Suppressor macrophage (primary cell): ENCODE results near the gene ZNRF1.
A peak's percentile ranks its signal among the peaks of the same experiment; 100 is the strongest.

Experiments
- DNase-seq, 4 experiments: peaks; one replicate each; pipeline ENCODE4 v3.0.0-alpha.2; 2020 to 2022

The ZNRF1 gene

DNA sequence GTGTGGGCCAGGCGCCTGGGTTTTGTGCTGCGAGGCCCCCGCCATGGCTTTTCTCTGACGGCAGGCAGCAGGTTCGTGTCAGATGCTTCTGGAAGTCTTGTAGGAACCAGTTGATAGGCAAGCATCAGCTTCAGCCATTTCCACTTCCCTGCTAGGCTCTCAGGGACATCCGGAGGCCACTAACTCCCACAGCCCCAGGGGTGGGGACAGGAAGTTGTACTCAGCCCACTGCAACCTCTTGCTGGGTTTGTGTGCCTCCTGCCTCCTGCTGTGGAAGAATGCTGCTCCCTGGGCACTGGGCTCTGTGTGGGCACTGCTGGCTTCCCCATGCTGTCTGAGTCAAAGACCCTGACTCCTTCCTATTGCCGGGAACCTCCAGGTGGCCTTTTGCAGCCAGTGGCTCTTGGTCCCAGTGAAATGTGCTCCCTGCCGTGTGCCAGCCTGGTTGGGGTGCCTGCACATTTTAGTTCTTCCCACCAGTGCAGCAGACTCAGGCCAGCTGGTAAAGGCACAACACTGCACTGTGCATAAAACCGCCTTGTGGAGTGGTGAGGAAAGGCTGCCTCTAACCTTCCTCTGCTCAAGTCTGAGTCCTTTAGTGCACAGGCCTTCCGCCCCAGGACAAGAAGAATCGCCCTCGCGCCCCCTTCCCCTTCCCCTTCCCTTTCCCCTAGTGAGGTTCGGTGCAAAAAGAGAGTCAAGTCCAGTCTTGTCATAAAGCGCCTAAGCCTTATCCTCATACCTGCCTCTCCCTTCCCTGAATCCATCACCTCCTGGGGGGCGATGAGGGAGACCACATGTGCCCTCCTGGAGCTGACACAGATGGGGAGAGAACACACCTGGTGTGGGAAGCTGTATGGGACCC lies 101.1 kb downstream of the ZNRF1 start:
- peak; percentile 78 to 89 (median 89) for DNase-seq

DNA sequence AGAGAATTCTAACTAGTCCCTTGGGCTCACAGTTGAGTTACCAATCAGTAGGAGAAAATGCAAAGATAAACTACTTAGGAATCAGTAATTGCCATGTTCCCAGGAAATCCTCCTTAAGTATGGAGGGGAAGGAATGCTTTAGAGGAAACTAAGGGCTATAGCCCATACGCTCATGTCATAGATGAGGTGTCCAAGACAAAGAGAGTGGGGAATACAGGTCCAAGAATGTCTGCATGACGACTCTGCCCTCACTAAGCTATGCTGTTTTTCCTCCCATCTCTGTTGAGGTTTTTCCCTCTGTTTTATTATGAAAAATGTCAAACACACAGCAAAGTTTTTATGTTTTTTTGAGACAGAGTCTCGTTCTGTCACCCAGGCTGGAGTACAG lies 101.8 kb downstream of the ZNRF1 start:
- no peak for DNase-seq

DNA sequence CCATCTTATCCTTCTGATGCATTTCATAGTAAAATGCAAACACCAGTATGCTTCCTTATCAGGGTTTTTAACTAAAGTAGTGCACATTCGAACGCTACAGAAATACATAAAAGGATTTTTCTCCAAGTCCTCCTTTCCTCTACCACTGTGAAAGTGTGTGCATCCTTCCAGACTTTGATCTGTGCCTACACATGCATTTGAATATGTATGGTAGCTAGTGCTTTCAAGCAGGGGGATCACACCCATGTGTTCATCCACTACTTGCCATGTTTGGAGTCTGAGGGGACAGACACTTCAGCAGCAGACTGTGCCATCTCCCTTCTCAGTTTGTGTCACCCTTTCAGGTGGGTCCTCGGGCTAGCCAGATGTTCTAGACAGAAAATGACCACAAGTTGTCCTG lies 102.8 kb downstream of the ZNRF1 start:
- DNase-seq: no peak

DNA sequence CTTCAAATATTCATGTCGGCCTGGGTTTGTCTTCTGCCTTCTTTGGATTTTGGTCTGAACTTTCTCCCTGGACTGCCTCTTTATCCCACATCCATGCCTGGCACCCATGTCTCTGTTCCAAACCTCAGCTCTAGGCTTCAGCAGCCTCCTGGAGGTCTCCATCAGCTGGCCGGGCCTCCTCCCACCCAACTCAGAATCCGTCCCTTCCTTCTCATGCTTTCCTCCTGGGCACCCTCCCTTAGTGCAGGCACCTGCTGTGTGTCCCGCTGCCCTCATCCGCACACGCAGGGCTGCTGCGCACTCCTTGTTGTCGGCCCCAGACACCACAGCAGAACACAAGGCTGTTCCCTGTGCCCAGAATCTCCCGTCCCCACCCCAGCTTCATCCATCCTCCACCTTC lies 103.8 kb downstream of the ZNRF1 start:
- no peak for DNase-seq

DNA sequence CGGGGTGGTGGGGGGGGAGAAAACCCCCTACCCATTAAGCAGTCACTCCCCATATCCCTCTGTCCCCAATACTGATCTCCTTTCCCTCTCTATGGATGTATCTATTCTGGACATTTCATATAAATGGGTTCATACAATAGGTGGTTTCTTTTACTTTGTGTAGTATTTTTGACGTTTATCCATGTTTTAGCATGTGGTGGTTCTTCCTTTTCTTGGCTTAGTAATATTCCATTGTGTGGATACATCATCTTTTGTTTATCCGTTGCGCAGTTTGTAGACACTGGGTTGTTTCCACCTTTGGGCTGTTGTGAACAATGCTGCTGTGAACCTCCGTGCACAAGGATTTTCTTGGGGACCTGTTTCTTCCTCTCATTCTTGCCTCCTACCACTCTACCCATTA lies 105.2 kb downstream of the ZNRF1 start:
- no peak for DNase-seq

DNA sequence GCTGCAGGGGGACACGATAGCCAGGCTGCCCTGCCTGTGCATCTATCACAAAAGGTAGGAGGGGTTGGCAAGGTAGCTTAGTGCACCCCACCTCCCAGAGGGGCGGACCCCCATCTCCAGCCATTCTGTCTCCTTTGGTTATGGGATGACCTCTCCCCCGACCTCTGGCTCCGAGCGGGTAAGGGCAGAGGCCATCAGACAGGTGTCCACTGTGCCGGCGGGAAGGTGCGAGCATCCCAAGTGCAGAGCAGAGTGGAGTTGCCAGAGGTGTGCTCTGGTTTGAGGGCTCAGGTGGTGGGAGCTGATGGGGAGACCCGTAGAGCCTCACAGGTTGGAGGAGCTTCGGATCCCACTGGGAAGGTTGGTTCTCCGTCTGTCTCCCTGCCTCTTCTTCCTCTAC lies 106.0 kb downstream of the ZNRF1 start:
- no peak for DNase-seq

DNA sequence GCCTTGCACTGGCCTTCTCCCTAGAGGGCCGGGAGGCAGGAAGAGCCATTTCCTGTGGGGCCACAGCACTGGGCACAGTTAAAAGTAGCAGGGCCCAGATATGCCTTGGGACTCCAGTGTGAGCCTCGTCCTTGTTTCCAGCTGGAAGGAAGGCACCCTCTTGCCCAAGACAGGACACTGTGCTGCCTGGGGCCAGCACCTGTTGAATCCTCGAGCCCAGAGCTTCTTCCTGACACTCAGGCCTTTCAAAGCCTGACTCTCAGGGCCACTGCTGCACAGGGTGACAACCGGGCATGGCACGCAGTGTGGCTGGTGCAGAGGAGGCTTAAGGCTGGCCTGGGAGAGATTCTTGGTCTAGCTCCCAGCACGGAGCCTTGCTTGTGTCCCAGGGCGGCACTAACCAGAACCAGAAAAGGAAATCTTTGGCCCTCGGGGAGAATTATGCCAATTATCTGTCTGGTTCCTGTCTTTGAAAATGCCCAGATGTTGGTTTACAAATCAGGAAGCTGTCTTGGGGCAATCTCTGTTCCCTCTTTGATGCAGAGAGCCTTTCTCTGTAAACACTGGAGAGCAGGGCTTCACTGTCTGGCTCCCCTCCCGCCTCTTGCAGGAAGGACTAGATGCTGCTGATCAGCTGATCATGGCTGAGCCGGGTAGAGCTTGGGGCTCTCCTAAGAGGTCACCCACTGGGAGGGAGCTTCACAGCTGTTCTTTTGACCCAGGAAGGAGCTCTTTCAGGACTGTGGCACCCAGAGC lies 106.7 kb downstream of the ZNRF1 start:
- peak; percentile 81 to 92 (median 90) for DNase-seq

DNA sequence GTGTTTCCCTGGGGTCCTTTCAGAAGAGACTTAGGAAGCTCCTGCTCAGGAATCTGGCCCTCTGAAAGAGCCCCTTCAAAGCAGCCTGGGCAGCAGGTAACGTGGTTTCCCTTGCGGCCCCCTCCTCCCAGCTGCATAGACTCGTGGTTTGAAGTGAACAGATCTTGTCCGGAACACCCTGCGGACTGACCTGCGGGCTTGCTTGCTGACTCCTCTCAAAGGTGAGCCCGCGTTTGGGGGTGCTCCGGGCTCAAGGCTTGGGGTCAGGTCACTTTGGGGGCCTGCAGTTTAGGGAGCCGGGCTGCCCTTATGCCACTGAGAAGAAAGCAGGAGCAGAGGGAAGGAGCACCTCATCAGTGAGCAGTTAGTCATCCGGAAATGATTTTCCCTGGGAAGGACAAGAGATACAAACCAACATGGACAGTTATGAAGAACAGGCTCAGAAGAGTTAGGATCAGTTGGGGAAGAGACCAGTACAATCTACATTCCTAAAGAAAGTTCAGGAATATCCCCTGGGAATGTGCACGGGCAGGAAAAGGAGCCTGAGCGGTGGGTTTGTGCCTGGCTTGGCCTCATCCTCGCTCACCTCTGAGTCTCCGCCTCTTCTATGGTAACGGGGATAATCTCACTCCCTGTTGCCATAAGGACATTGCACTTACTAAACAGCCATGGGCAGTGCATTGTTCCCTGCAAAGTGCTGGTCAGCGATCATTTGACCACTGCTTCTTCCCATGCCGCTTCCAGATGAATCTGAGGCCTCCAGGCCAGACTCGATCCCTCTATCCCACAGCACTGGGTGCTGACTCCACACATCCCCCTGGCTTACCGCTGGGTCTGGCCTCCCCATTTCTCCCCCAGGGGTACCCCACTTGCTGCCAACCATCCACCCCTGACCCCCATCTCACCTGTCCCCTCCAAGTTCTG lies 107.8 kb downstream of the ZNRF1 start:
- DNase-seq: no peak

DNA sequence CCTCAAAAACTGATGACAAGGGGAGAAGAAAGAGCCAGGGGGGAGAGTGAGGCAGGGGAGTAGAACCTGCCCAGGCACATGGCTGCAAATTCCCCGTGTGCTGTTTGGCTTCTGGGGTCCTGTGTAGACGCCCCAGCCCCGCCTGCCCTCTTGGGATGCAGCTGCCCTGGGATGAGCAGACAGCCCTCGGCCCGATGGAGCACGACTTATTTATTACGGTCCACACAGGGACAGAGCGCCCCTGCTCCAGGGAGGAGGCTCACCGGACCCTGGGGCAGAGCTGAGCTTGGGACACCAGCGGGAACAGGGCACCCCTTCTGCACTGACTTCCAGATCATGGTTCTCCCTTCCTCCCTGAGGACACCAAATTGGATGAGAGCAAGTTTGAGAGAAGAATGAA lies 108.7 kb downstream of the ZNRF1 start:
- no peak for DNase-seq

DNA sequence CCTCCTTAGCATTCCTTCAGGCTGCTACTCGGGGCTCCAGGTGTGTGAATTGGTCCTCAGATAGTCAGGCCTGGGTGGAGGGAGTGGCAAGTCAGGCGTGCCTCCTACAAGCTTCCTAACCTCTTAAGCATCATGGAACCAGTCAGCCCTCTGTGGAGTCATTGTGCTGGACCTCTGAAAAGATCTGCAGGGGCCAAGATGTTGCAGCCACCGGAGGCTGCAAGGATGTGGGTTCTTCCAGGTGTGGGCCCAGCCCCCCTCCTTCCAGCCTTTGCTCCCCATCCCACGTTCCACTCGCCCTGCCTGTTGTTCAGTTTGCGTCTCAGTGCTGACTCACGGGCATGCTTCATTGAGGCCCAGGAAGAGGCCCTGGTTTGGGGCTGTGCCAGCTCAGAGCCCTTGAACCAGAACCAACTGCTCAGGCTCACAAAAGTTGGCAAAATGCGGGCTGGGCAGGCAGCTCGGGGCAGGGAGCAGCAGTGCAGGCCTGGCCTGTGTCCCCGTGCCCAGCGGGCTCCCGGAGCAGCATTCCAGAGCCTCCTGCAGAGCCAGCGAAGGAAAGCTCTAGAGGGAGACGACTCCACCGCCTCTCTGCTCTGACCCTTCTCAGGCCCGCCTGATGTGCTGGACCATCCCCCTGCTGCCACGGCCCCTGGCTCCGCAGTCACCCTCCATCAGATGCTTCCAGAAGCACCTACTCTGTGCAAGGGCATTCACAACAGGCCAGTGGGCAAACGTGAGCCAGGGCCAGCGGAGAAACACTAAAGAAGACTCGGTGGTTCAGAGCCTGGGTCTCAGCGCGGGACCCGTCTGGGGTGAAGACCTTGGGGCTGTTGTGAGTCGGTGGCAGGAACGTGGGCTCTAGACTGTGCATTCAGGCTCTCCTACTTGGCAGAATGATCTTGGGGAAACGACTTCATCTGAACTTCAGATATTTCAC lies 110.2 kb downstream of the ZNRF1 start:
- DNase-seq: peak; percentile 74 to 86 (median 84)

DNA sequence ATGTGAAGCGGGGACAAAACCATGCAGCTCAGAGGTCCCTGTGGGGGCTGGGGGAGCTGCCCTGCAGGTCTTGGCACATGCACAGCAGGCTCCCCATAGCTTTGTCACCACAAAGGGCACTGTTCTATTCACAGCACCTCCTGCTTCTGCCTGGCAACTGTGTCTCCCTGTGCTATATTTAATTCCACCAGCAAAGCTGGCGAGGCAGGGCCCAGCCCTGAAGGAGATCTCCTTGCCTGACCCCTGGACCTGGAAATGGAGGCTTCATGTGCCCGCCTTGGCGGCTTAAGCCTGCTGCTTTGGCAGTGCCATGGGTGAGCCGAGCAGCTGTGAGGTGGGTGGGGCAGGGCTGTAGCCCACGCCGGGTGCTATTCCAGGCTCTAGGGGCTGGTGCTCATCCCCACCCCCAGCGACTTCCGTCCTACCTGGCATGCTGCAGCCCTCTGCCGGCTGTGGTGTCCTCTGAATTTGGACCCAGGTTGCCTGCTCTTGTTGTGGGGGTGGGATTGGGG lies 111.0 kb downstream of the ZNRF1 start:
- peak in 2 of 4 experiments; percentile 25 to 28 for DNase-seq

DNA sequence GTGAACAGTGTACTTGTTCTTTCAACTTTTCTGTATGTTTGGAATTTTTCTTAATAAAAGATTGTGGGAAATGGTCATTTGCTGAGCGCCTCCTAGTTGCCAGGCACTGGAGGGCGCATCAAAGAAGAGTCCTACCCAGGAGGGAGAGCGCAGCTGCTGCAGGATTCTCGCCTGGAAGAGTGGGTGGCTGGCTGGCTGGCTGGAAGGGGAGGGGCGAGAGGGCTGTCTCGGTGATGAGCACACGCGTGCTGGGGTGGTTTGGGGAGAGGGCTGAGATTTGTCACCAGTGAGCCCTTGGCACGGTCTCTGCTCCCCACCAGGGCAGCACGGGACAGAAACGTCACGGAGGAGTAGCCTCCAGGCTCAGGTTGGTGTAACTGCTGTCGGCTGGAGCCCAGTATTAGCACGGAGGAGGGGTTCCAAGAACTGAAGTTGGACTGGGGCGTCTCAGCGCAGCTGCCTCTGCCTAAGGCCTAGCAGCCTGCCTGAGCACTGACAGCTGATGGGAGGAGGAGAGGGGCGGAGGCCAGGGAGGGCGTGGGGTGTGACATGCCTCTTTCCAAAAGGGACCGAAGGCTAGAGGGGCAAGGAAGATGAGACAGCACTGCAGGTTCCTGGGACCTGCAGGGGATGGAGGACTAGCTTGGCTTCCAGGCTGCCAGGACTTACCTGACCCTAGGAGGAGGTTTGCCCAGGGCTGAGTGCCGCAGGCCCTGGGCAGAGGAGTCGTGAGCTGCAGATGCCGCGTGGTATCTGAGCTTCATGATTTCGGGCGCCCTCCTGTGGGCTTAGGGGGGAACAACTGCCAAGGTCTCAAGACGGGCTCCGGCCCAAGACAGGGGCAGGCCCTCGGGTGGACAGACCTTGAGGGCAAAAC lies 112.1 kb downstream of the ZNRF1 start:
- peak; percentile 94 to 96 (median 95) for DNase-seq

DNA sequence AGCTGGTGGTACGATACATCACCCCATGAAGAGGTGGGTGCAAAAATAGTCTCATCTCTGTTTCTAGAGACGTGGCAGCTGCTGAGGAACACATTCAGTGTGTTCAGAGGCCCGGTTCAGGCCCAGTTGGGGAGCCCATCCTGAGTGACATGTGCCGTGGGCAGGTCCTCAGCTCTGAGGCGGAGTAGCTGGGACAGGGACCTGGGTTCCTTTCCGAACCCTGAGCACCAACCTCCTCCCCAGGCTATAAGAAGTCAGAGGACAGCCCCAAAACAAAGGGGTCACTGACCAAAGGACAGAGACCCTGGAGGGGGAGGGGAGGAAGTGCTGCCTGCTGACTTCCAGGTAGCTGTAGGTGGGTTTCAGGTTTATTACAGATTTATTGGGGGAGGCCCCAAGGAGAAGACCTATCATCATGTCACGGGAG lies 112.7 kb downstream of the ZNRF1 start:
- DNase-seq: no peak

DNA sequence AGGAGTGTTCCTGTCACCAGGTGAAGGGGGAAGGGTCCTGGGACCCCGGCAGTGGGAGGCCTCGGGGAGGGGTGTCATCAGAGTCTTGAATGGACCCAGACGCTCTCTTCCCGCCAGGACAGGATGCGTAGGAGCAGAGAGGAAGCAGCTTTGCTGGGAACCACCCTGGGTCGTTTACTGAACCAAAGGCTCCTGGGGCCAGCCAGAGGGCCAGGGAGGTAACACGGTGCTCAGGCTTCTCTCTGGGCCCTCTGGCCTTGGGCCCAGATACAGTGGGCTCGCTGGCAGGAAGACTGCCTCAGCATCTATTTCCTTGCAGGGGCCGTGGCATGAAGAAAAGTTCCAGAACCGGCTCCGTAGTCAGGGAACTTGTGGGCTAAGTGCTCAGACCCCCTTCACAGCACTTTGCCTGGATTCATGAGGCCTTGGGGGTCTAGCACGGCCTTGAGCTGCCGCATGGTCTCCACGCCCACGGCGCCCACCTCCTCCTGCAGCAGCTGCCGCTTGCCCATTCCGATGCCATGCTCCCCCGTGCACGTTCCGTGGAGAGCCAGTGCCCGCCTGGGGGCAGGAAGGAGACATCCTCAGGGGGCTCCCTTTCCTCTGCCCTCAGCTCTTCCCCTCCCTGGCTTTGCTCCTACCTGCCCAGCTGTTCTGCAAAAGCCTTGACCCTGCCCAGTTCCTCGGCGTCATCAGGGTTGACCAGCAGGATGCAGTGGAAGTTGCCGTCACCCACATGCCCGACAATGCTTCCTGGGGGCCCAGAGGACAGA lies 113.3 kb downstream of the ZNRF1 start:
- peak; percentile 49 to 77 (median 66) for DNase-seq

DNA sequence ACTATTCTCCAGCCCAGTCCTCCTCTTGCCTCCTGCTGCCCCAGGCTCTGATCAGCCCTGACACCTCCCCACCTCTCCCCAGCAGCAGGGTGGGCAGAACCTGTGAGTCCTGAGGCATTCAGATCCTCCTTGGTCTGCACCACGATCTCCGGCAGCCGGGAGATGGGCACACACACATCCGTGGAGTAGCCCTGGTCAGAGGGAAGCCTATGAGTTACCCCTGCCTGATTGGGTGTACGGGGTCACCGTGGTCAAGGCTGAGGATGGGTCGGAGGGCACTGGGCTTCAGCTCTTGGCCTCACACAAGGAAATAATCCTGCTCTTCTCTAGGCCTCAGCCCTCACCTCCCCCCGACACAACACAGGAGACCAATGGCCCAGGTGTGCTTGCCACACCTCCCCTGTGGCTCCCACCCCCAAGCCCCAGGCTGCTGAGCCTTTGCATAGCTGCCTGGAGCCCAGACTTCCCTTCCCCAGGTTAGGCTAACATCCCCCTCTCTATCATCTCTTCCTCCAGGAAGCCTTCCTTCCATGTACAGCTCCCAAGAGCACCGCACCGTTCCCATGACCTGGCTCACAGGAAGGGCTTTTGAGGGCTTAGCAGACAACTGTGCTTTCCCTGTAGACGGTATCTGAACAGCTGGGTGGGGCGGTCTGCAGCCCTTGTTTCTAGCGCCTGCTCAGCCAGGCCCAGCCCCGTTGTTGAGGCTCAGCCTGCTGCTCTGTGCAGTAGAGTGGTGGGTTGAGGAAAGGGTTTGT lies 114.1 kb downstream of the ZNRF1 start:
- no peak for DNase-seq

DNA sequence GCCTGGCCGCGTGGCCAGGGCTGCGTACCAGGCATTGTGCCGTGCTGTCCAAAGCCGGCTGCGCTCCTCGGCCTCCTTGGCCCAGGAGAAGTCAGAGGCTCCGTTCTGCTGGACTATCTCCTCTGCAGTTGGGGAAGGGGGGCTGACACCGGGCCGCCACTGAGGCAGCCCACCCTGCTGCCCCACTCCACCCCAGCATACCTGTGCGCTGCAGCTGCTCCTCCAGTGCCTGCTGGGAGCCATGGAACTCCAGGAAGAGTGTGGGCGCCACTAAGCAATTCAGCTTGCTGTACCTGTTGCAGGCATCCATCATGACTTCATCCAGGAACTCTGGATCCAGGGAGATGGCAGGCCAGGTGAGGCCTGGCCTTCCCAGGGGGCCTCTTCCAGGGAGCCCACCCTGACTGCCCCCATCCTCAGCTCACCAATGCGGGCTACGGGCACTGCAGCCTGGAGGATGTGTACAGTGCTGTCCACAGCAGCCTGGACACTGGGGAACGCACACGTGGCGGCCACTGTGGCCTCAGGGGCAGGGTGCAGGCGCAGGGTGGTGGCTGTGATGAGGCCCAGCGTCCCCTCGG lies 114.8 kb downstream of the ZNRF1 start:
- no peak for DNase-seq

DNA sequence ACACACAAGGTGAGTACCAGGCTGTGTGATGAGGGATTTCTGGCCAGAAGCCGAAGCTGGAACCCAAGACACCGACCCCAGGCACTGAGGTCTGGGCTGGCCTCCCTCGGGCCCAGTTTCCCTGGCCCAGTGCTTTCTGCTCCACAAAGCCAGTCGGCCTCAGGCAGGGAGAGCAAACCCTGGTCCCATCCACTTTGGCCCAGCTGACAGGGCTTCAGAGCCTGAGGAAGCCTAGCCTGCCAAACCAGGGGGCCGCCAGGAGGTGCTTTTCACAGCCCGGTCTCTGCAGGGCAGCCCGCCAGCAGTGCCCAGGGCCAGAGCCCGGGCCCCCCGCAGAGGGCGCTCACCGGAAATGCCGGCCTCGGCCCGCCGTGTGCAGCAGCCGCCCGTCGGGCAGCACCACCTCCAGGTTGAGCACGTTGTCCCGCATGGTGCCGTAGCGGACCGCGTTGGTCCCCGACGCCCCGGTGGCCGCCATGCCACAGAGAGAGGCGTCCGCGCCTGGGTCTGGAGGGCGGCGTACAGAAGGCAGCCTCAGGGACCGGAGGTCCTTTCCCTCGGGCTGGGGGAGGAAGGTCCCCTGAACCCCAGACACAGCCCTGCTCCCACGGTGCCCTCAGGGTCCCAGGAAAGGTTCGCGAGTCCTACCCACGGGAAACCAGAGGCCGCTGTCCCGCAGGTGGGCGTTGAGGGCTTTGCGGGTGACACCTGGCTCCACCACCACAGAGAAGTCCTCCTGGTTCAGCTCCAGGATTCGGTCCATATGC lies 115.5 kb downstream of the ZNRF1 start:
- no peak for DNase-seq
